RWPE2 (cell line): ENCODE results near the gene UBL3.
A peak's percentile ranks its signal among the peaks of the same experiment; 100 is the strongest.

Experiments used
- ATAC-seq: fragments of 200-7000 bp; cut with Tn5 transposase; 3 replicates; pipeline ENCODE4 v1.9.1; 2021; ENCODE audit warnings: low read depth
- DNase-seq: peaks from one replicate; pipeline ENCODE4 v3.0.0-alpha.2; 2020; ENCODE audit warnings: low spot score
- H3K27ac ChIP-seq: fragments of 450-650 bp; 2 replicates; pipeline ENCODE4 v1.5.1; 2017; ENCODE audit warnings: mild to moderate bottlenecking; ENCODE audit not compliant: poor library complexity, severe bottlenecking
- H3K27me3 ChIP-seq: fragments of 250-450 bp; sonication (Bioruptor Pico); 2 replicates; pipeline ENCODE4 v1.5.1; 2021; ENCODE audit warnings: mild to moderate bottlenecking, moderate library complexity; ENCODE audit not compliant: insufficient read depth, poor library complexity, severe bottlenecking
- H3K36me3 ChIP-seq: fragments of 250-450 bp; sonication (Bioruptor Pico); 2 replicates; pipeline ENCODE4 v1.5.1; 2020; ENCODE audit warnings: low read depth, mild to moderate bottlenecking, moderate library complexity
- H3K4me1 ChIP-seq: fragments of 250-450 bp; sonication (Bioruptor Pico); 2 replicates; pipeline ENCODE4 v1.5.1; 2021; ENCODE audit warnings: mild to moderate bottlenecking, moderate library complexity; ENCODE audit not compliant: insufficient read depth, poor library complexity, severe bottlenecking
- H3K4me3 ChIP-seq: fragments of 250-450 bp; sonication (Bioruptor Pico); 2 replicates; pipeline ENCODE4 v1.5.1; 2021; ENCODE audit warnings: mild to moderate bottlenecking, moderate library complexity; ENCODE audit not compliant: severe bottlenecking
- H3K9me3 ChIP-seq: fragments of 250-450 bp; sonication (Bioruptor Pico); 2 replicates; pipeline ENCODE4 v1.5.1; 2021; ENCODE audit warnings: mild to moderate bottlenecking, moderate library complexity; ENCODE audit not compliant: severe bottlenecking
- TF ChIP-seq, protein P1 (sequence below): fragments of 450-650 bp; IDR thresholded peaks from one replicate; pipeline ENCODE4 v1.5.1; 2017; ENCODE audit warnings: mild to moderate bottlenecking, moderate library complexity; ENCODE audit not compliant: poor library complexity, severe bottlenecking

UBL3 gene

GRCh38 chr13:29771247-29771646, 79.2 kb downstream of the UBL3 start:
- TF ChIP-seq, protein P1, sequence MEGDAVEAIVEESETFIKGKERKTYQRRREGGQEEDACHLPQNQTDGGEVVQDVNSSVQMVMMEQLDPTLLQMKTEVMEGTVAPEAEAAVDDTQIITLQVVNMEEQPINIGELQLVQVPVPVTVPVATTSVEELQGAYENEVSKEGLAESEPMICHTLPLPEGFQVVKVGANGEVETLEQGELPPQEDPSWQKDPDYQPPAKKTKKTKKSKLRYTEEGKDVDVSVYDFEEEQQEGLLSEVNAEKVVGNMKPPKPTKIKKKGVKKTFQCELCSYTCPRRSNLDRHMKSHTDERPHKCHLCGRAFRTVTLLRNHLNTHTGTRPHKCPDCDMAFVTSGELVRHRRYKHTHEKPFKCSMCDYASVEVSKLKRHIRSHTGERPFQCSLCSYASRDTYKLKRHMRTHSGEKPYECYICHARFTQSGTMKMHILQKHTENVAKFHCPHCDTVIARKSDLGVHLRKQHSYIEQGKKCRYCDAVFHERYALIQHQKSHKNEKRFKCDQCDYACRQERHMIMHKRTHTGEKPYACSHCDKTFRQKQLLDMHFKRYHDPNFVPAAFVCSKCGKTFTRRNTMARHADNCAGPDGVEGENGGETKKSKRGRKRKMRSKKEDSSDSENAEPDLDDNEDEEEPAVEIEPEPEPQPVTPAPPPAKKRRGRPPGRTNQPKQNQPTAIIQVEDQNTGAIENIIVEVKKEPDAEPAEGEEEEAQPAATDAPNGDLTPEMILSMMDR, result peak; percentile 58
- H3K9me3 ChIP-seq, result no peaks in the 10 kb centered on the region
- no peak overlapping the region for H3K4me3 ChIP-seq
- DNase-seq (no peak), ATAC-seq (no peak)
- no peaks in the 10 kb centered on the region for H3K27me3 ChIP-seq
- peaks cover 10% of the 10 kb centered on the region; the same call in 1 of the 2 replicates for H3K36me3 ChIP-seq
- no peak overlapping the region for H3K27ac ChIP-seq
- no peaks in the 10 kb centered on the region for H3K4me1 ChIP-seq

- Histone ChIP-seq H3K4me1 (no peaks in the 10 kb centered on the region), H3K4me3 (no peak overlapping the region), H3K27ac (no peak overlapping the region), H3K36me3 (peaks cover 12% of the 10 kb centered on the region; the same call in 1 of the 2 replicates), H3K27me3 (no peaks in the 10 kb centered on the region), H3K9me3 (no peaks in the 10 kb centered on the region)
- TF ChIP-seq, protein P1, result no peak
- ATAC-seq (no peak), DNase-seq (no peak)
These were observed 83.4 kb downstream of the UBL3 start for GRCh38 chr13:29767006-29767405.

- Histone ChIP-seq H3K4me3 (no peak overlapping the region), H3K9me3 (peaks cover 3% of the 10 kb centered on the region), H3K27ac (no peak overlapping the region), H3K27me3 (no peaks in the 10 kb centered on the region), H3K4me1 (no peaks in the 10 kb centered on the region), H3K36me3 (peaks cover 12% of the 10 kb centered on the region; the same call in 1 of the 2 replicates)
- ATAC-seq, result no peak
- TF ChIP-seq, protein P1, result no peak
- DNase-seq, result no peak
These were observed 86.8 kb downstream of the UBL3 start for GRCh38 chr13:29763436-29764180.

GRCh38 chr13:29761815-29762214, 88.6 kb downstream of the UBL3 start:
- ATAC-seq (no peak), DNase-seq (no peak)
- TF ChIP-seq, protein P1, result no peak
- Histone ChIP-seq H3K9me3 (peaks cover 3% of the 10 kb centered on the region), H3K36me3 (peaks cover 8% of the 10 kb centered on the region; the same call in 1 of the 2 replicates), H3K27me3 (no peaks in the 10 kb centered on the region), H3K4me1 (no peaks in the 10 kb centered on the region), H3K4me3 (no peak overlapping the region), H3K27ac (no peak overlapping the region)

GRCh38 chr13:29761160-29761559, 89.3 kb downstream of the UBL3 start:
- H3K27me3 ChIP-seq, result no peaks in the 10 kb centered on the region
- H3K4me1 ChIP-seq, result no peaks in the 10 kb centered on the region
- no peak for ATAC-seq
- H3K9me3 ChIP-seq, result peaks cover 3% of the 10 kb centered on the region
- TF ChIP-seq, protein P1, result no peak
- H3K4me3 ChIP-seq, result no peak overlapping the region
- H3K27ac ChIP-seq, result no peak overlapping the region
- peaks cover 2% of the 10 kb centered on the region; the same call in 1 of the 2 replicates for H3K36me3 ChIP-seq
- no peak for DNase-seq
